ENCODE results near the gene RTN4RL1. TPM values are rescaled to one million over a fixed set of nuclear protein-coding genes. Genes with fewer than 3 reads are reported as not detected.

Gene RTN4RL1
- total RNA-seq, 2 donors from 2014 or later = 18.2 to 19.6 TPM

DNA sequence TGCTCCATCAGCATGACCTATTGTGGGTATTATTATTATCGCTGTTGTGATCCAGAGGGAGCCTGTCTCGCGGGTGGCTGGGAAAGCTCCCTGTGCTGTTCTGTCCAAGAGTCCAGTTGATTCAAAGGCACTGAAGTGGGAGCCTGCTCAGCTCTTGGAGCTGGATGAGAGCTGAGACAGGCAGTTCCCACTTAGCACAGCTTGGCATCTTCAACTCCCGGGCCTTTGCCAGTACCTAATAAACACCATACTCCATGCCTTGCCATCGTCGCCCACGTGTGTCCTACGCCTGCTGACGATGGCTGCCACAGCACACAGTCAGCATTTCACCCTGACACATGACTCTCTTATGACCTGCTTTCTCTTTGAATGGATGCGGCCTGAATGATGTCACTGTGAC is 32.6 kb downstream of the RTN4RL1 start:
- H3K36me3 Mint-ChIP-seq (ENCODE audit: low read depth) = peaks cover 3% of the 10 kb centered on the region
- Histone ChIP-seq H3K27me3 (ENCODE audit: control insufficient read depth, insufficient read depth, low read length, poor library complexity, severe bottlenecking) (no peaks in the 10 kb centered on the region), H3K27ac (ENCODE audit: low read depth, low read length) (no peak overlapping the region), H3K4me1 (ENCODE audit: control insufficient read depth, insufficient read depth, low read length) (peaks cover 25% of the 10 kb centered on the region), H3K9me3 (ENCODE audit: control insufficient read depth, low read length) (no peaks in the 10 kb centered on the region), H3K36me3 (ENCODE audit: control insufficient read depth, insufficient read depth, low read length) (peaks cover 7% of the 10 kb centered on the region), H3K4me3 (ENCODE audit: low read length) (no peak overlapping the region), H3K9ac (ENCODE audit: extremely low read depth, low read length, poor library complexity, severe bottlenecking) (no peak overlapping the region)
- peaks cover 32% of the 10 kb centered on the region for H3K4me1 Mint-ChIP-seq
- no peak for DNase-seq
- 84 to 93% methylated on average over 3 to 10 of the region's 10 CpGs for WGBS, 2 experiments (ENCODE audit: insufficient coverage in 1 of 2, insufficient read length in 1 of 2)
- peaks cover 32% of the 10 kb centered on the region for H3K27me3 Mint-ChIP-seq (ENCODE audit: insufficient read depth)
- H3K9me3 Mint-ChIP-seq = no peaks in the 10 kb centered on the region
- H3K4me3 Mint-ChIP-seq = no peak overlapping the region
- H3K27ac Mint-ChIP-seq = no peak overlapping the region
- TF ChIP-seq CTCF (conservative IDR thresholded peaks at IDR 0.05) = no peak

- Histone ChIP-seq H3K4me3 (ENCODE audit: low read length) (no peak overlapping the region), H3K9ac (ENCODE audit: extremely low read depth, low read length, poor library complexity, severe bottlenecking) (no peak overlapping the region), H3K36me3 (ENCODE audit: control insufficient read depth, insufficient read depth, low read length) (peaks cover 7% of the 10 kb centered on the region), H3K4me1 (ENCODE audit: control insufficient read depth, insufficient read depth, low read length) (peaks cover 28% of the 10 kb centered on the region), H3K27ac (ENCODE audit: low read depth, low read length) (no peak overlapping the region), H3K9me3 (ENCODE audit: control insufficient read depth, low read length) (no peaks in the 10 kb centered on the region), H3K27me3 (ENCODE audit: control insufficient read depth, insufficient read depth, low read length, poor library complexity, severe bottlenecking) (no peaks in the 10 kb centered on the region)
- Mint-ChIP-seq H3K9me3 (no peaks in the 10 kb centered on the region), H3K4me3 (no peak overlapping the region), H3K4me1 (peaks cover 41% of the 10 kb centered on the region), H3K36me3 (ENCODE audit: low read depth) (peaks cover 3% of the 10 kb centered on the region), H3K27ac (no peak overlapping the region), H3K27me3 (ENCODE audit: insufficient read depth) (peaks cover 26% of the 10 kb centered on the region)
- DNase-seq = no peak
- WGBS, 2 experiments (ENCODE audit: insufficient coverage in 1 of 2, insufficient read length in 1 of 2) = 92 to 99% methylated on average over 6 to 10 of the region's 10 CpGs
- no peak for TF ChIP-seq CTCF (conservative IDR thresholded peaks at IDR 0.05)
Measured at GRCh38 chr17:1989135-1989534, 36.0 kb downstream of the RTN4RL1 start.

GRCh38 chr17:1986783-1987451 is 38.2 kb downstream of the RTN4RL1 start:
- peaks cover 2% of the 10 kb centered on the region for H3K36me3 Mint-ChIP-seq (ENCODE audit: low read depth)
- no peaks in the 10 kb centered on the region for H3K27me3 ChIP-seq (ENCODE audit: control insufficient read depth, insufficient read depth, low read length, poor library complexity, severe bottlenecking)
- no peaks in the 10 kb centered on the region for H3K9me3 Mint-ChIP-seq

More at GRCh38 chr17:1986783-1987451, 38.2 kb downstream of the RTN4RL1 start:
- Histone ChIP-seq H3K4me3 (ENCODE audit: low read length) (no peak overlapping the region), H3K36me3 (ENCODE audit: control insufficient read depth, insufficient read depth, low read length) (no peaks in the 10 kb centered on the region), H3K27ac (ENCODE audit: low read depth, low read length) (no peak overlapping the region), H3K4me1 (ENCODE audit: control insufficient read depth, insufficient read depth, low read length) (peaks cover 29% of the 10 kb centered on the region), H3K9me3 (ENCODE audit: control insufficient read depth, low read length) (no peaks in the 10 kb centered on the region), H3K9ac (ENCODE audit: extremely low read depth, low read length, poor library complexity, severe bottlenecking) (no peak overlapping the region)
- H3K4me3 Mint-ChIP-seq = no peak overlapping the region
- WGBS, 2 experiments (ENCODE audit: insufficient coverage in 1 of 2, insufficient read length in 1 of 2) = 87 to 93% methylated on average over 12 to 18 of the region's 18 CpGs
- peaks cover 15% of the 10 kb centered on the region for H3K27me3 Mint-ChIP-seq (ENCODE audit: insufficient read depth)
- no peak for DNase-seq
- no peak overlapping the region for H3K27ac Mint-ChIP-seq
- H3K4me1 Mint-ChIP-seq = peaks cover 42% of the 10 kb centered on the region
- no peak for TF ChIP-seq CTCF (conservative IDR thresholded peaks at IDR 0.05)

All from endodermal cell (in vitro differentiated cells).